Thoracic aorta (tissue), 2 donors: ENCODE data around the gene TNC. TPM values are rescaled to one million over a fixed set of nuclear protein-coding genes. Genes with fewer than 3 reads are reported as not detected.
A peak's percentile ranks its signal among the peaks of the same experiment; 100 is the strongest.

ENCODE experiments used
- ATAC-seq: fragments of 150-250 bp; one replicate; pipeline ENCODE4 v1.8.0; 2017; ENCODE audit warnings: low read depth; ENCODE audit not compliant: insufficient number of reproducible peaks, low FRiP score
- DNase-seq: peaks from one replicate; pipeline ENCODE4 v3.0.0-alpha.2; 2020; ENCODE audit warnings: low spot score
- H3K27ac ChIP-seq, 2 donors: fragments of 200-600 bp; sonication (generic); 1 replicate in 1 of 2; 2 replicates in 1 of 2; pipeline ENCODE4 v1.5.1; 2016; ENCODE audit warnings: mild to moderate bottlenecking in 2 of 2, moderate library complexity in 2 of 2
- H3K27me3 ChIP-seq: fragments of 200-600 bp; sonication (generic); replicated peaks from 2 replicates; pipeline ENCODE4 v1.6.0; 2016; ENCODE audit warnings: mild to moderate bottlenecking; ENCODE audit not compliant: insufficient read depth
- H3K36me3 ChIP-seq: fragments of 200-600 bp; sonication (generic); one replicate; pipeline ENCODE4 v1.5.1; 2016
- H3K4me1 ChIP-seq, 2 donors: fragments of 200-600 bp; sonication (generic); 1 replicate in 1 of 2; 2 replicates in 1 of 2; pipeline versions ENCODE4 v1.5.1 to v1.6.0; 2016; ENCODE audit warnings: low read depth in 2 of 2, mild to moderate bottlenecking in 1 of 2; ENCODE audit not compliant: control insufficient read depth in 1 of 2
- H3K4me3 ChIP-seq: fragments of 200-600 bp; sonication (generic); 2 replicates; pipeline ENCODE4 v1.5.1; 2016; ENCODE audit warnings: mild to moderate bottlenecking
- H3K9me3 ChIP-seq: fragments of 200-600 bp; sonication (generic); 2 replicates; pipeline ENCODE4 v1.5.1; 2016
- CTCF ChIP-seq: fragments of 200-600 bp; sonication (generic); IDR thresholded peaks from one replicate; pipeline ENCODE4 v1.5.1; 2019; ENCODE audit warnings: antibody characterized with exemption
- total RNA-seq, 2 donors: library from RNA; depleted of rRNA; stranded (reverse); fragments of >200 nt; gene quantifications; one replicate each; pipeline versions ENCODE4 v1.1.0 to v1.2.3, GENCODE V29; 2016

TNC gene
- total RNA-seq, 2 donors from 2014 or later = 87.1 to 243 TPM

- H3K4me3 ChIP-seq = no peak overlapping the region
- no peak for DNase-seq
- H3K27me3 ChIP-seq = no peaks in the 10 kb centered on the region
- no peaks in the 10 kb centered on the region for H3K36me3 ChIP-seq
- H3K4me1 ChIP-seq = peaks cover 0 to 1% of the 10 kb centered on the region in 2 donors
- TF ChIP-seq CTCF = no peak
- no peak for ATAC-seq
- no peaks in the 10 kb centered on the region for H3K9me3 ChIP-seq
- H3K27ac ChIP-seq = no peak overlapping the region
Observed at GRCh38 chr9:115104908-115105307, 13.0 kb downstream of the TNC start.

- Histone ChIP-seq H3K27me3 (no peaks in the 10 kb centered on the region), H3K9me3 (no peaks in the 10 kb centered on the region), H3K4me1 (peaks cover 0 to 8% of the 10 kb centered on the region in 2 donors), H3K4me3 (no peak overlapping the region), H3K36me3 (no peaks in the 10 kb centered on the region), H3K27ac (no peak overlapping the region)
- DNase-seq (no peak), ATAC-seq (no peak)
- no peak for TF ChIP-seq CTCF
Observed at GRCh38 chr9:115103746-115104477, 14.0 kb downstream of the TNC start.

GRCh38 chr9:115099901-115100300 is 18.1 kb downstream of the TNC start:
- Histone ChIP-seq H3K27me3 (no peaks in the 10 kb centered on the region), H3K9me3 (no peaks in the 10 kb centered on the region), H3K27ac (no peak overlapping the region), H3K4me3 (no peak overlapping the region), H3K36me3 (no peaks in the 10 kb centered on the region), H3K4me1 (peaks cover 0 to 24% of the 10 kb centered on the region in 2 donors)
- TF ChIP-seq CTCF = no peak
- no peak for ATAC-seq
- no peak for DNase-seq

GRCh38 chr9:115098226-115098965 is 19.6 kb downstream of the TNC start:
- Histone ChIP-seq H3K4me1 (peaks cover 0 to 24% of the 10 kb centered on the region in 2 donors), H3K4me3 (no peak overlapping the region), H3K9me3 (no peaks in the 10 kb centered on the region), H3K36me3 (no peaks in the 10 kb centered on the region), H3K27me3 (no peaks in the 10 kb centered on the region), H3K27ac (peak overlapping the region; percentile 9 to 28)
- TF ChIP-seq CTCF = no peak
- ATAC-seq (no peak), DNase-seq (no peak)

GRCh38 chr9:115093520-115093919 is 24.4 kb downstream of the TNC start:
- H3K4me1 ChIP-seq = peaks cover 0 to 12% of the 10 kb centered on the region in 2 donors
- no peak overlapping the region for H3K27ac ChIP-seq
- DNase-seq = no peak

More at GRCh38 chr9:115093520-115093919, 24.4 kb downstream of the TNC start:
- Histone ChIP-seq H3K27me3 (no peaks in the 10 kb centered on the region), H3K36me3 (no peaks in the 10 kb centered on the region), H3K4me3 (no peak overlapping the region), H3K9me3 (no peaks in the 10 kb centered on the region)
- TF ChIP-seq CTCF = no peak
- ATAC-seq = no peak
